Measurements from ENCODE around the gene KATNBL1.

Gene KATNBL1

GRCh38 chr15:34223904-34224596, 14.2 kb upstream of the KATNBL1 start:
- no peaks in the 10 kb centered on the region for H3K9me3 ChIP-seq (ENCODE audit: insufficient read depth, low read length, severe bottlenecking)
- peak overlapping the region; percentile 79 to 86; a peak in 3 of 4 replicates for H3K4me3 ChIP-seq (ENCODE audit: low read depth in 1 of 2, low read length in 2 of 2)
- ATAC-seq (ENCODE audit: insufficient read depth, low read depth) (no peak), DNase-seq (no peak)
- no peaks in the 10 kb centered on the region for H4K20me1 ChIP-seq (ENCODE audit: insufficient read depth, low read length)
- H3K79me2 ChIP-seq (ENCODE audit: insufficient read depth, low read length), result peaks cover 34% of the 10 kb centered on the region
- no peaks in the 10 kb centered on the region for H3K27me3 ChIP-seq (ENCODE audit: insufficient read depth, low read length, poor library complexity)
- TF ChIP-seq CTCF (IDR thresholded peaks at IDR 0.05; ENCODE audit: borderline replicate concordance, extremely low read depth, low read length, poor library complexity, severe bottlenecking) (no peak), EZH2 (IDR thresholded peaks at IDR 0.05; ENCODE audit: borderline replicate concordance, low read depth, low read length, severe bottlenecking) (no peak)
- peak overlapping the region; percentile 83 for H3K9ac ChIP-seq (ENCODE audit: low read depth, low read length)
- peaks cover 20% of the 10 kb centered on the region for H3K36me3 ChIP-seq (ENCODE audit: insufficient read depth, low read length)
- H3K4me2 ChIP-seq (ENCODE audit: insufficient read depth, low read length), result peak overlapping the region; percentile 92
- H2AFZ ChIP-seq (ENCODE audit: low read depth, low read length), result peak overlapping the region; percentile 96
- H3K4me1 ChIP-seq (ENCODE audit: insufficient read depth, low read length), result peaks cover 24% of the 10 kb centered on the region
- peak overlapping the region; percentile 91 for H3K27ac ChIP-seq (ENCODE audit: low read length)

- DNase-seq, result no peak
- Histone ChIP-seq H4K20me1 (ENCODE audit: insufficient read depth, low read length) (no peaks in the 10 kb centered on the region), H3K79me2 (ENCODE audit: insufficient read depth, low read length) (no peaks in the 10 kb centered on the region), H3K9ac (ENCODE audit: low read depth, low read length) (no peak overlapping the region), H3K27me3 (ENCODE audit: insufficient read depth, low read length, poor library complexity) (peaks cover 2% of the 10 kb centered on the region), H2AFZ (ENCODE audit: low read depth, low read length) (no peak overlapping the region), H3K4me3 (ENCODE audit: low read depth in 1 of 2, low read length in 2 of 2) (no peak overlapping the region), H3K4me2 (ENCODE audit: insufficient read depth, low read length) (no peak overlapping the region), H3K36me3 (ENCODE audit: insufficient read depth, low read length) (no peaks in the 10 kb centered on the region), H3K9me3 (ENCODE audit: insufficient read depth, low read length, severe bottlenecking) (no peaks in the 10 kb centered on the region), H3K27ac (ENCODE audit: low read length) (no peak overlapping the region), H3K4me1 (ENCODE audit: insufficient read depth, low read length) (no peaks in the 10 kb centered on the region)
- TF ChIP-seq EZH2 (IDR thresholded peaks at IDR 0.05; ENCODE audit: borderline replicate concordance, low read depth, low read length, severe bottlenecking), result no peak
- no peak for TF ChIP-seq CTCF (IDR thresholded peaks at IDR 0.05; ENCODE audit: borderline replicate concordance, extremely low read depth, low read length, poor library complexity, severe bottlenecking)
- ATAC-seq (ENCODE audit: insufficient read depth, low read depth), result no peak
These were observed 7.8 kb upstream of the KATNBL1 start for GRCh38 chr15:34217587-34218225.

GRCh38 chr15:34216527-34217270, 6.8 kb upstream of the KATNBL1 start:
- H3K79me2 ChIP-seq (ENCODE audit: insufficient read depth, low read length), result no peaks in the 10 kb centered on the region
- ATAC-seq (ENCODE audit: insufficient read depth, low read depth) (no peak), DNase-seq (no peak)
- H3K9ac ChIP-seq (ENCODE audit: low read depth, low read length), result no peak overlapping the region
- H3K27ac ChIP-seq (ENCODE audit: low read length), result no peak overlapping the region
- TF ChIP-seq CTCF (IDR thresholded peaks at IDR 0.05; ENCODE audit: borderline replicate concordance, extremely low read depth, low read length, poor library complexity, severe bottlenecking) (no peak), EZH2 (IDR thresholded peaks at IDR 0.05; ENCODE audit: borderline replicate concordance, low read depth, low read length, severe bottlenecking) (no peak)
- H3K9me3 ChIP-seq (ENCODE audit: insufficient read depth, low read length, severe bottlenecking), result no peaks in the 10 kb centered on the region
- H3K4me1 ChIP-seq (ENCODE audit: insufficient read depth, low read length), result no peaks in the 10 kb centered on the region
- no peak overlapping the region for H3K4me3 ChIP-seq (ENCODE audit: low read depth in 1 of 2, low read length in 2 of 2)
- H4K20me1 ChIP-seq (ENCODE audit: insufficient read depth, low read length), result no peaks in the 10 kb centered on the region
- H3K27me3 ChIP-seq (ENCODE audit: insufficient read depth, low read length, poor library complexity), result peaks cover 2% of the 10 kb centered on the region
- H3K36me3 ChIP-seq (ENCODE audit: insufficient read depth, low read length), result no peaks in the 10 kb centered on the region
- no peak overlapping the region for H3K4me2 ChIP-seq (ENCODE audit: insufficient read depth, low read length)
- H2AFZ ChIP-seq (ENCODE audit: low read depth, low read length), result no peak overlapping the region
